AG04450 (cell line): ENCODE data around the gene UPK1A. TPM values are rescaled to one million over a fixed set of nuclear protein-coding genes. Genes with fewer than 3 reads are reported as not detected.
A peak's percentile ranks its signal among the peaks of the same experiment; 100 is the strongest.
"Not testable (repeated sequence)": the region's sequence is repeated elsewhere in the genome, so short reads cannot be mapped to it uniquely, and the experiment has no call there.

ENCODE experiments used
- CTCF ChIA-PET: fragments of 300-600, 350-600 bp; formaldehyde crosslinking; extraction: SDS; loops from one replicate; lab custom pipeline; 2022; ENCODE audit warnings: antibody characterized with exemption, inconsistent platforms; lab: Charles Lee
- POLR2A ChIA-PET: fragments of 350-600 bp; formaldehyde crosslinking; extraction: SDS; loops from one replicate; lab custom pipeline; 2021; ENCODE audit warnings: antibody characterized with exemption, inconsistent platforms; lab: Yijun Ruan, JAX
- DNase-seq: peaks from one replicate; pipeline ENCODE4 v3.0.0-alpha.2; 2011; ENCODE audit warnings: low read depth, low spot score
- H3K27ac ChIP-seq: one replicate; pipeline ENCODE4 v1.5.1; 2012; ENCODE audit warnings: low read depth, low read length, control low read depth
- H3K27me3 ChIP-seq: one replicate; pipeline ENCODE4 v1.6.0; 2012; ENCODE audit warnings: low read length; ENCODE audit not compliant: control insufficient read depth, insufficient read depth
- H3K4me3 ChIP-seq: 2 replicates; pipeline ENCODE4 v1.5.1; 2011; ENCODE audit warnings: mild to moderate bottlenecking, low read depth, low read length, control low read depth
- H3K9me3 ChIP-seq: 2 replicates; pipeline ENCODE4 v1.5.1; 2012; ENCODE audit warnings: low read length; ENCODE audit not compliant: control insufficient read depth, insufficient read depth
- polyA plus RNA-seq: library from polyadenylated mRNA; depleted of rRNA; stranded (reverse); fragments of >200 nt; gene quantifications from 2 replicates; pipeline ENCODE4 v1.2.3, GENCODE V29; 2011
- TF ChIP-seq, protein P1 (sequence below): IDR thresholded peaks from 2 replicates; pipeline ENCODE4 v1.5.1; 2011; ENCODE audit warnings: low read depth, low read length, control low read depth, inconsistent platforms

UPK1A gene
- polyA plus RNA-seq, 1 experiment, result not detected

DNA sequence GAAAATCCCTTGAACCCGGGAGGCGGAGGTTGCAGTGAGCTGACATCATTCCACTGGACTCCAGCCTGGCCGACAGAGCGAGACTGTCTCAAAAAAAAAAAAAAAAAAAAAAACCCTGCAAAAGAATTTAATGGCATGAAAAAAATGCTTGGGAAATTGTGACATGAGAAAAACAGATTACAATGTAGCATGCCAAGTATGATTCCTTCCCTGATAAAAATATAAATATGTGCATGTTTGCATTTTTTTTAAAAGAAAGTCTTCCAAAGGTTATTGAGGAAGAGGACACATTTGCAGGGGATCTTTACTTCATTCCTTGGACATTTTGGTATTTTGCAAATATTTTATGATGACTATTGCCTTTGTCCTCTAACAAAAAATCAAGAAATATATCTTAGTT is 23.5 kb downstream of the UPK1A start:
- ChIA-PET POLR2A (no interaction called here), CTCF (no interaction called here)
- H3K27me3 ChIP-seq, result no peaks in the 10 kb centered on the region
- TF ChIP-seq, protein P1, sequence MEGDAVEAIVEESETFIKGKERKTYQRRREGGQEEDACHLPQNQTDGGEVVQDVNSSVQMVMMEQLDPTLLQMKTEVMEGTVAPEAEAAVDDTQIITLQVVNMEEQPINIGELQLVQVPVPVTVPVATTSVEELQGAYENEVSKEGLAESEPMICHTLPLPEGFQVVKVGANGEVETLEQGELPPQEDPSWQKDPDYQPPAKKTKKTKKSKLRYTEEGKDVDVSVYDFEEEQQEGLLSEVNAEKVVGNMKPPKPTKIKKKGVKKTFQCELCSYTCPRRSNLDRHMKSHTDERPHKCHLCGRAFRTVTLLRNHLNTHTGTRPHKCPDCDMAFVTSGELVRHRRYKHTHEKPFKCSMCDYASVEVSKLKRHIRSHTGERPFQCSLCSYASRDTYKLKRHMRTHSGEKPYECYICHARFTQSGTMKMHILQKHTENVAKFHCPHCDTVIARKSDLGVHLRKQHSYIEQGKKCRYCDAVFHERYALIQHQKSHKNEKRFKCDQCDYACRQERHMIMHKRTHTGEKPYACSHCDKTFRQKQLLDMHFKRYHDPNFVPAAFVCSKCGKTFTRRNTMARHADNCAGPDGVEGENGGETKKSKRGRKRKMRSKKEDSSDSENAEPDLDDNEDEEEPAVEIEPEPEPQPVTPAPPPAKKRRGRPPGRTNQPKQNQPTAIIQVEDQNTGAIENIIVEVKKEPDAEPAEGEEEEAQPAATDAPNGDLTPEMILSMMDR, result no peak
- DNase-seq, result no peak
- no peak overlapping the region for H3K27ac ChIP-seq
- no peaks in the 10 kb centered on the region for H3K9me3 ChIP-seq
- no peak overlapping the region for H3K4me3 ChIP-seq

DNA sequence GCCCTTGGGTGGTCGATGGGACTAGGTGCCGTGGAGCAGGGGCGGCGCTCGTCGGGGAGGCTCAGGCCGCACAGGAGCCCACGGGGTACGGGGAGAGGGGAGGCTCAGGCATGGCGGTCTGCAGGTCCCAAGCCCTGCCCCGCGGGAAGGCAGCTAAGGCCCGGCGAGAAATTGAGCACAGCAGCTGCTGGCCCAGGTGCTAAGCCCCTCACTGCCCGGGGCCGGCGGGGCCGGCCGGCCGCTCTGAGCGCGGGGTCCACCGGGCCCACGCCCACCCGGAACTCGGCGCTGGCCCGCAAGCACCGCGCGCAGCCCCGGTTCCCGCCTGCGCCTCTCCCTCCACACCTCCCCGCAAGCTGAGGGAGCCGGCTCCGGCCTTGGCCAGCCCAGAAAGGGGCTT is 24.8 kb downstream of the UPK1A start:
- H3K9me3 ChIP-seq, H3K4me3 ChIP-seq, H3K27ac ChIP-seq, CTCF ChIA-PET, POLR2A ChIA-PET, H3K27me3 ChIP-seq, DNase-seq: not testable (repeated sequence)

DNA sequence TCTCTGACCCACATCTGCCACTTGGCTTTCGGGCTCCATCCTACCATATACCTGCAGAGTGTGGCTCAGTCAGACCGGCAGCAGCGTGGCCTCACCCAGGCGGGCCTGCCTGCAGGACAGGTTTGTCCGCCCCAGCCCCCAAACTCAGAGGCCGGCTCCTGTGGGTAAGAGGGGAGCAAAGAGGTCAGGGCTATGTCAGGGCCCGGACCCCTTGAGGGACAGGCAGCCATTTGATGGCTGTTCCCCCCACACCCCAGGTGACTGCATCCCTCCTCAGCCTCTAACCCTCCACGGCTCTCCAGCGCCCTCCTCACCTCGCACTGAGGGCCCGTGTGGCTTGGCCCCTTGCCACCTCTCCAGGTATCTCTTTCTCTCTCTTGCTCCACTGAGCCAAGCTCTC is 25.7 kb downstream of the UPK1A start:
- CTCF ChIA-PET, result interaction anchor here (0.6 to 3.2 kb wide), 9 partner anchors 8 to 551 kb away, joined by 3 to 23 read pairs (median 6); partner anchors contain the start of gene LIN37
- no peak overlapping the region for H3K4me3 ChIP-seq
- peaks cover 4% of the 10 kb centered on the region for H3K27me3 ChIP-seq
- H3K27ac ChIP-seq, result no peak overlapping the region
- H3K9me3 ChIP-seq, result no peaks in the 10 kb centered on the region
- POLR2A ChIA-PET, result no interaction called here
- TF ChIP-seq, protein P1, result no peak
- DNase-seq, result no peak

DNA sequence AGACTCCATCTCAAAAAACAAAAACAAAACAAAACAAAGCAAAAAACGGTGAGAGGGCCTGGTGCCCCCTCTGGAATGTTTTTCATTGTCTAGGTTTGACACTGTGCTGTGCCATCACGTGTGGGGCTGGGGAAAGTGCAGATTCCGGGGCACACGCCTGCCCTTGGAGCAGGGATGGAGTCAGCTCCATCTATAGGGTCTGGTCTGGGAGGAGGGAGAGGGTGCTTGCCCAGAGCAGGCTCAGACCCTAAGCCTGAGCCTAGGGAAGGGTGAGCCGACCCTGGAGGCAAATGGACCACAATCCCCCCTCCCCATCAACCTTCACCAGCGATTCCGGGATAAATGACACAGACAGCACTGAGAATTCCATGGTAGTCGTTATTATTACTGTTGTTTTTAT is 27.1 kb downstream of the UPK1A start:
- DNase-seq, result no peak
- POLR2A ChIA-PET, result no interaction called here
- peaks cover 4% of the 10 kb centered on the region for H3K27me3 ChIP-seq
- no peaks in the 10 kb centered on the region for H3K9me3 ChIP-seq
- H3K4me3 ChIP-seq, result no peak overlapping the region
- TF ChIP-seq, protein P1, result no peak
- no peak overlapping the region for H3K27ac ChIP-seq
- CTCF ChIA-PET, result interaction anchor here (0.9 to 3.2 kb wide), 12 partner anchors 9 to 203 kb away, joined by 3 to 23 read pairs (median 4); partner anchors contain the start of gene LIN37

DNA sequence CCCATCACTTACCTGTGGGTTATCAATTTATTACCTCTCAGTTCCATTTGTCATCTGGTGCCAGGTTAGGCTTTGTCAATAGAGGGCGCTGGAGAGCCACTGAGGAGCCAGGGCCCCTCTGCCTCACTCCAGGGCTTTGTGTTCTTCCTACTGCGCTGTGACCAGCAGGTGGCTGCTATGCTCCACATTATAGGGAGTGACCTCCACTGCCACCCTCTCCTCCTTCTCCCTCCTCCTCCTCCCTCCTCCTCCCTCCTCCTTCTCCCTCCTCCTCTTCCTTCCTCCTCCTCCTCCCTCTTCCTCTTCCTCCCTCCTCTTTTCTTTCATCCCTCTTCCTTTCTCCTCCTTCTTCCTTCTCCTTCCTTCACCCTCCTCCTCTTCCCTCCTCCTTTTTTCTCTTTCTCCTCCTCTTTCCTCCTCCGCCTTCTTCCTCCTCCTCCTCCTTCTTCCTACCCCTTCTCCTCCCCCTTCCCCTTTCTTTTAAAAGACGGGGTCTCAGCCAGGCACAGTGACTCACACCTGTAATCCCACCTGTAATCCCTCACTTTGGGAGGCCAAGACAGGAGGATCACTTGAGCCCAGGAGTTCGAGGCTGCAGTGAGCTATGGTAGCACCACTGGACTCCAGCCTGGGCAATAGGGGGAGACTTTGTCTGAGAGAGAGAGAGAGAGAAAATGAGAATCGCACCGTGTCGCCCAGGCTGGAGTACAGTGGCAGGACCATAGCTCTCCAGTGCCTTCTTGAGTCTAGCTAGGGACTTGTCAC is 27.7 kb downstream of the UPK1A start:
- peak; percentile 54 for DNase-seq
- TF ChIP-seq, protein P1, result peak; percentile 99
- POLR2A ChIA-PET, result no interaction called here
- H3K9me3 ChIP-seq, result no peaks in the 10 kb centered on the region
- H3K4me3 ChIP-seq, result no peak overlapping the region
- peaks cover 4% of the 10 kb centered on the region for H3K27me3 ChIP-seq
- no peak overlapping the region for H3K27ac ChIP-seq
- CTCF ChIA-PET, result interaction anchor here (0.8 to 3.2 kb wide), 14 partner anchors 9 to 126 kb away, joined by 3 to 22 read pairs (median 4); partner anchors contain the start of genes LIN37, PSENEN and U2AF1L4
